HL-60 (cell line): ENCODE measurements around the gene MYH9.

ENCODE experiments used
- CTCF ChIP-seq: IDR thresholded peaks from one replicate; pipeline ENCODE4 v1.5.1; 2011; ENCODE audit warnings: low read length, control low read depth, inconsistent platforms; ENCODE audit not compliant: insufficient read depth
- GABPA ChIP-seq: IDR thresholded peaks from 2 replicates; pipeline ENCODE4 v1.6.1; 2012; ENCODE audit warnings: low read depth
- POLR2AphosphoS5 ChIP-seq: IDR thresholded peaks from 2 replicates; pipeline ENCODE4 v1.6.1; 2012; ENCODE audit warnings: low read depth

DNA sequence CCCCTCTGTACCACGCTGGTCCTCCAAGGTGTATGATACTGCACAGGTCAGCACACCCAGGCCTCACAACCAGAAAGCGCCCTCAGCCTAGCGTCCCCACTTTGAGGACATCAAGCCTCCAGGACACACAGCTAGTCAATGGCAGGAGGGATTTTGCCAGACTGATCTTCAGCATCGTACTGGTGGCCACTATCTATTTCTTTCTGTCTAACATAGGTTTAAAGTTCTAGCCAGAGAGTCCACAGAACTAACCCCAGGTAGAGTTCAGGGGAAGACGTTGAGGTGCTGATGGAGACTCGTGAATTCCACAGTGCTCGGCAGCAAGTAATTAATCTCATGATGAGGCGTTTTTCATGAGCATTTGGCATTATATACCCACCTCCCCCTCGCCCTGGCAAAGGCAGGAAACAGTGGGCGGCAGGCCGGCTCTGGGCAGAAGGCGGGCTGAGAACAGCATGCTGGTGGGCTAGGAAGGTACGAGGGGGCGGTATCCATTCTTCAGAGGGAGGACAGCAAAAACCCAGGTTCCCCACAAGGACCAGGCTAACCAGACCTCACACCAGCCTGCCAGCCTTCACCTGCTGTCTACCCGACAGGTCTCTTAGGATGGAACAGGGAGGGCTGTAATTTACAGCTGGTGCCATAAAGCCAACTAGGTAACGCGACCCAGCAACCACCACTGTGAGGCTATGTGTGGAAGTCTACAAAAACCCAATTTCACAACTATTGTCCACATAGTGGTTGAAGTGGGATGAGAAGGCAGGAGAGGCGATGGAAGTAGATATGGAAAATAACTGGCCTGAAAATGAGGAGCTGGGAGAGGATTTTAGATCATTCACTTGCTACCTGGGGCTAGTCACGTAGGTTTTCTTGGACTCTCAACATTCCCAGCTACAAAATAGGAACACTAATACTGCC is 18.5 kb downstream of the MYH9 start:
- TF ChIP-seq CTCF (no peak), POLR2AphosphoS5 (no peak), GABPA (no peak)
